Stomach (tissue), 9 donors: ENCODE measurements around the gene PDE3A. TPM values are rescaled to one million over a fixed set of nuclear protein-coding genes. Genes with fewer than 3 reads are reported as not detected.

Experiments
- DNase-seq, 2 donors: peaks; one replicate each; pipeline versions ENCODE4 v3.0.0 to v3.0.0-alpha.2; 2013 to 2019
- H3K27ac ChIP-seq, 5 donors: fragments of 200-600 bp in 4 of 5; sonication (generic) in 4 of 5; one replicate each; pipeline ENCODE4 v1.5.1; 2013 to 2019; ENCODE audit warnings: mild to moderate bottlenecking in 1 of 5, moderate library complexity in 1 of 5
- H3K27me3 ChIP-seq, 3 donors: fragments of 200-600 bp; sonication (generic); one replicate each; pipeline ENCODE4 v1.5.1; 2017 to 2019; ENCODE audit warnings: mixed run types in 1 of 3
- H3K36me3 ChIP-seq, 4 donors: fragments of 200-600 bp; sonication (generic); 1 replicate in 3 of 4; 2 replicates in 1 of 4; pipeline ENCODE4 v1.5.1; 2016 to 2019
- H3K4me1 ChIP-seq, 4 donors: fragments of 200-600 bp; sonication (generic); one replicate each; pipeline ENCODE4 v1.5.1; 2016 to 2019
- H3K4me3 ChIP-seq, 4 donors: fragments of 200-600 bp; sonication (generic) in 3 of 4; one replicate each; pipeline ENCODE4 v1.5.1; 2016 to 2019; ENCODE audit warnings: mild to moderate bottlenecking in 1 of 4
- H3K9me3 ChIP-seq, 4 donors: fragments of 200-600 bp; sonication (generic); one replicate each; pipeline ENCODE4 v1.5.1; 2016 to 2019
- CTCF ChIP-seq, 7 experiments: fragments of 450-650 bp in 4 of 7; fragments of 200-600 bp in 3 of 7; sonication (generic) in 3 of 7; IDR thresholded peaks; one replicate each; pipeline ENCODE4 v1.5.1; 2016 to 2019; ENCODE audit warnings: antibody characterized with exemption in 7 of 7, control low read depth in 2 of 7, mild to moderate bottlenecking in 1 of 7
- EP300 ChIP-seq: sonication (generic); formaldehyde crosslinking; IDR thresholded peaks from one replicate; pipeline ENCODE4 v1.6.1; 2017; ENCODE audit warnings: antibody characterized with exemption
- POLR2A ChIP-seq, 4 donors: fragments of 450-650 bp; IDR thresholded peaks; one replicate each; pipeline ENCODE4 v1.6.1; 2016; ENCODE audit warnings: antibody characterized with exemption in 4 of 4, control low read depth in 2 of 4, mild to moderate bottlenecking in 1 of 4, moderate library complexity in 1 of 4
- POLR2AphosphoS5 ChIP-seq, 3 donors: sonication (generic); formaldehyde crosslinking; IDR thresholded peaks; one replicate each; pipeline ENCODE4 v1.6.1; 2016; ENCODE audit warnings: antibody characterized with exemption in 3 of 3
- WGBS, 5 donors: extraction: QIAGEN DNeasy Blood & Tissue Kit in 3 of 5; methylation state at CpG; one replicate each; pipeline versions ENCODE4 v1.1.5 to v1.1.7; 2013 to 2018; 5-methylcytosine and 5-hydroxymethylcytosine counted together
- intact Hi-C: fragments of 100-400 bp; cut with DNase I; formaldehyde crosslinking; loops from one replicate; pipeline ENCODE4 v1.15.1; 2023; ENCODE audit warnings: low total_unique reads
- polyA plus RNA-seq, 3 donors: library from polyadenylated mRNA; stranded (reverse); fragments of 200-250 nt; gene quantifications; one replicate each; pipeline ENCODE4 v1.2.3, GENCODE V29; 2013
- total RNA-seq, 5 donors: library from RNA; depleted of rRNA; stranded (reverse); fragments of >200 nt; gene quantifications; one replicate each; pipeline versions ENCODE4 v1.1.0 to v1.2.3, GENCODE V29; 2014 to 2016
- donor health status: healthy with polysubstance abuse.
- donor health status: Bipolar disorder and iron deficiency.
- donor health status: healthy.

PDE3A gene
- total and polyA plus RNA-seq, 8 donors = 0.19 to 50.9 (median 12.0) TPM

GRCh38 chr12:20351406-20351805, 16.9 kb upstream of the PDE3A start:
- H3K4me3 ChIP-seq = no peak overlapping the region
- WGBS, 5 donors = 84 to 91% (median 88%) methylated on average over 4 of the region's 4 CpGs
- TF ChIP-seq EP300 = no peak
- TF ChIP-seq POLR2AphosphoS5 (IDR thresholded peaks at IDR 0.05) = no peak
- no peak for TF ChIP-seq CTCF (IDR thresholded peaks at IDR 0.05)
- TF ChIP-seq POLR2A (IDR thresholded peaks at IDR 0.05) = no peak
- no peaks in the 10 kb centered on the region for H3K9me3 ChIP-seq
- peak overlapping the region in 1 of 5 donors; percentile 3 for H3K27ac ChIP-seq
- no peaks in the 10 kb centered on the region for H3K36me3 ChIP-seq
- intact Hi-C loops = no loop called here
- no peaks in the 10 kb centered on the region for H3K27me3 ChIP-seq
- H3K4me1 ChIP-seq = peaks cover 0 to 14% (median 0%) of the 10 kb centered on the region in 4 donors
- DNase-seq = no peak

- Histone ChIP-seq H3K4me1 (peaks cover 0 to 7% (median 0%) of the 10 kb centered on the region in 4 donors), H3K27me3 (no peaks in the 10 kb centered on the region), H3K27ac (no peak overlapping the region), H3K36me3 (no peaks in the 10 kb centered on the region), H3K4me3 (no peak overlapping the region), H3K9me3 (no peaks in the 10 kb centered on the region)
- no peak for TF ChIP-seq POLR2AphosphoS5 (IDR thresholded peaks at IDR 0.05)
- TF ChIP-seq EP300 = no peak
- TF ChIP-seq CTCF (IDR thresholded peaks at IDR 0.05) = no peak
- no peak for TF ChIP-seq POLR2A (IDR thresholded peaks at IDR 0.05)
- intact Hi-C loops = no loop called here
- no peak for DNase-seq
- 44 to 69% (median 62%) methylated on average over 2 of the region's 2 CpGs for WGBS, 5 donors
Observed at GRCh38 chr12:20356048-20356447, 12.3 kb upstream of the PDE3A start.

GRCh38 chr12:20360407-20360806, 7.9 kb upstream of the PDE3A start:
- WGBS, 5 donors = 82 to 91% (median 89%) methylated on average over 3 of the region's 3 CpGs
- intact Hi-C loops = no loop called here

DNA sequence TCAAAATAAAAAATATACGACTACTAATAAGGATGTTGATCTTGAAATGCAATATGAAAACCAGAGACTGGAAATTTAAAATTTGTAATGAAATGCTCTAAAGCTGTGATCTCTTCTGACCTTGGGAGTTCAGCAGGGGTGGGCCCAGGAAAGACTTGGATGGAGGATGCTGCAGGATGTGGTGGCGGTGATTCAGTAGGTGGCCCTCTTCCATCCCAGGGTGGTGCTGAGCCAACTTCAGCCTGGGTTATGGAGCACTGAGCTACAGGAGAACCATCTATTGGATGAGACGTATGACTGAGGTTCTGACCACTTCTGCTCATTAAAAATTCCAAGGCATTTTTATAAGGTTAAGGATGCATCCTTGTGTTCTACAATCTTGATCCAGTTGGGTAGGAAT, 6.9 kb upstream of the PDE3A start:
- WGBS, 5 donors = 90 to 95% (median 91%) methylated on average over 3 of the region's 3 CpGs
- Histone ChIP-seq H3K4me1 (no peaks in the 10 kb centered on the region), H3K4me3 (no peak overlapping the region), H3K27ac (no peak overlapping the region), H3K36me3 (no peaks in the 10 kb centered on the region), H3K9me3 (no peaks in the 10 kb centered on the region), H3K27me3 (no peaks in the 10 kb centered on the region)
- intact Hi-C loops = no loop called here
- no peak for TF ChIP-seq POLR2A (IDR thresholded peaks at IDR 0.05)
- TF ChIP-seq CTCF (IDR thresholded peaks at IDR 0.05) = no peak
- TF ChIP-seq EP300 = no peak
- TF ChIP-seq POLR2AphosphoS5 (IDR thresholded peaks at IDR 0.05) = no peak
- DNase-seq = no peak

More at GRCh38 chr12:20360407-20360806, 7.9 kb upstream of the PDE3A start:
- Histone ChIP-seq H3K4me1 (no peaks in the 10 kb centered on the region), H3K27me3 (no peaks in the 10 kb centered on the region), H3K36me3 (no peaks in the 10 kb centered on the region), H3K27ac (no peak overlapping the region), H3K4me3 (no peak overlapping the region), H3K9me3 (no peaks in the 10 kb centered on the region)
- DNase-seq = no peak
- TF ChIP-seq EP300 = no peak
- no peak for TF ChIP-seq CTCF (IDR thresholded peaks at IDR 0.05)
- no peak for TF ChIP-seq POLR2AphosphoS5 (IDR thresholded peaks at IDR 0.05)
- TF ChIP-seq POLR2A (IDR thresholded peaks at IDR 0.05) = no peak
